HUES48 (cell line): ENCODE measurements around the gene EPN2.

Experiments used
- H3K27ac ChIP-seq: one replicate; pipeline ENCODE4 v1.7.0; 2013; ENCODE audit warnings: low read depth, low read length, inconsistent platforms
- H3K27me3 ChIP-seq: 2 replicates; pipeline ENCODE4 v1.6.1; 2013; ENCODE audit warnings: mild to moderate bottlenecking, low read length; ENCODE audit not compliant: control insufficient read depth, insufficient read depth
- H3K36me3 ChIP-seq: 2 replicates; pipeline ENCODE4 v1.6.1; 2013; ENCODE audit warnings: low read length; ENCODE audit not compliant: control insufficient read depth, insufficient read depth
- H3K4me1 ChIP-seq: 2 replicates; pipeline ENCODE4 v1.6.1; 2013; ENCODE audit warnings: mild to moderate bottlenecking, low read length; ENCODE audit not compliant: control insufficient read depth, insufficient read depth
- H3K4me3 ChIP-seq: 2 replicates; pipeline ENCODE4 v1.5.1; 2013; ENCODE audit warnings: mild to moderate bottlenecking, low read depth, low read length
- H3K9ac ChIP-seq: 2 replicates; pipeline ENCODE4 v1.6.1; 2013; ENCODE audit warnings: mild to moderate bottlenecking, low read depth, low read length, moderate library complexity
- H3K9me3 ChIP-seq: 2 replicates; pipeline ENCODE4 v1.6.1; 2013; ENCODE audit warnings: low read length; ENCODE audit not compliant: control insufficient read depth, insufficient read depth

EPN2 gene

DNA sequence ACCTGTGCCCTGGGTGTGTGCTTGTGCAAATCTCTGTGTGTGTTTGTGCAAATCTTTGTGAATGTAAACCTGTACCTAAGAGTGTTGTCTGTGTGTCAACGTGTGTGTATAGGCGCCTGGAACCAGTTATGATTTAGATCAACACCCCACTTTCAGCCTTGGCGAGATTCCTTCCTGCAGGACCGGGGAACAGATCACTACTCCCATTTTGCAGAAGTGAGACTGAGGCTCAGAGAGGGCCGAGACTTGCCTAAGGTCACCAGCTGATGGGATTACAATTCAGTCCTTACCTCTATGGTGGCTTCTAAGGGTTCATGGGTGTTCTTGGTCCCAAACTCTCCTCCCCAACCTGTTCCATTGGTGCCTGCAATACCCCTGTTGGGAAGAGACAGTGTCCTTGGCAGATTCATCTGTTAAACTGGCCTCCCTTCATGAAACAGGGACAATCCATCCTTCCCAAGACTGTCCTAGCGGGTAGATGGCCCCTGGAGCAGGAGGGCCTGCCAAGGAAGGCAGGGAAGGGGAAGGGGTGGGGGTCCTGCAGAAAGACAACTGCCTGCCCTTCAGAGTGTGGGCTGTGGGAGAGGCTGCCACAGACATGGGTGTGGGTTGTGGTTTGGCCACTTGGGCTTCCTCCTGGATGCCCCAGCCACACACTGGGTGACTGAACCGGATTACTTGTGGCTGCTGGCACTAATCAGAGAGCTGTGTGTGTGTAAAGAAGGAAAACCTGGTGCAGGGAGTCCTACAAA lies 134.3 kb downstream of the EPN2 start:
- H3K9ac ChIP-seq: no peak overlapping the region
- no peaks in the 10 kb centered on the region for H3K27me3 ChIP-seq
- no peak overlapping the region for H3K4me3 ChIP-seq

DNA sequence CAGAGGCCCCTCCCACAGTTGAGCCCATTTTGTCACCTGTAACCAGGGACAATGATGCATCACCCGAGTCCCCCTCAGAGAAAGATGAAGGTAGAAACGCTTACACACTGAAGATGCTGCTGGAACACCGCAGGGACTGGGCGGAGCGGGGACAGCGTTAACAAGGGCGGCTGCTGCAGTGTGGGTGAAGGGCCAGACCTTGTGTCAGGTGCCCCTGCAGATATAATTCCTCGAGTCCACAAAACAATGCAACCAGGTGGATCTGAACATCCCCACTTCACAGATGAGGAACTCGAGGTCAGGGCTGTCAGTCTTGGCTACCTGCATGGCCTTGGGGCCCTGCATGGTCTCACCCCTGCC lies 134.8 kb downstream of the EPN2 start:
- no peaks in the 10 kb centered on the region for H3K27me3 ChIP-seq
- peaks cover 2% of the 10 kb centered on the region; the same call in 1 of the 2 replicates for H3K4me1 ChIP-seq
- H3K27ac ChIP-seq: no peak overlapping the region
- H3K9ac ChIP-seq: no peak overlapping the region
- H3K4me3 ChIP-seq: no peak overlapping the region
- H3K9me3 ChIP-seq: no peaks in the 10 kb centered on the region
- H3K36me3 ChIP-seq: no peaks in the 10 kb centered on the region

More for the DNA sequence above, 134.3 kb downstream of the EPN2 start:
- Histone ChIP-seq H3K9me3 (no peaks in the 10 kb centered on the region), H3K27ac (no peak overlapping the region), H3K4me1 (no peaks in the 10 kb centered on the region), H3K36me3 (no peaks in the 10 kb centered on the region)

DNA sequence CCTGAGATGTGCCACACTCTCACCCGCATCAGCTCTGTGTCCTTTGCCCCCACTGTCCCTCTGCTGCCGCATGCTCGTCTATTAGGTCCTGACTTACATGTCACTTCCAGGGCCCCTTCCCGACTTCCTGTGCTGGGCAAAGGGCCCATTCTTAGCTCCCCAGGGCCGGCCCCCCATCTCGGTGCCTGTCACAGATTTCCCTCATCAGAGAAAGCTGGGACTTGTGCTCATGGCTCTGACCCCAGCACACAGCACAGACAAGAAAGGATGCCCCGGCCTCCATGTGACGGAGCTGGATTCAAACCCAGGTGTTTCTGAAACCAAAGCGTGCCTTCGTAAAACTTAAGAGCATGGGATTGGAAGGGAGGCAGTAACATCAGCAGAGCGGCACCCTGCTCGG lies 135.3 kb downstream of the EPN2 start:
- Histone ChIP-seq H3K36me3 (no peaks in the 10 kb centered on the region), H3K4me3 (no peak overlapping the region), H3K27me3 (no peaks in the 10 kb centered on the region), H3K27ac (no peak overlapping the region), H3K4me1 (peaks cover 3% of the 10 kb centered on the region; the same call in 1 of the 2 replicates), H3K9me3 (no peaks in the 10 kb centered on the region), H3K9ac (no peak overlapping the region)

DNA sequence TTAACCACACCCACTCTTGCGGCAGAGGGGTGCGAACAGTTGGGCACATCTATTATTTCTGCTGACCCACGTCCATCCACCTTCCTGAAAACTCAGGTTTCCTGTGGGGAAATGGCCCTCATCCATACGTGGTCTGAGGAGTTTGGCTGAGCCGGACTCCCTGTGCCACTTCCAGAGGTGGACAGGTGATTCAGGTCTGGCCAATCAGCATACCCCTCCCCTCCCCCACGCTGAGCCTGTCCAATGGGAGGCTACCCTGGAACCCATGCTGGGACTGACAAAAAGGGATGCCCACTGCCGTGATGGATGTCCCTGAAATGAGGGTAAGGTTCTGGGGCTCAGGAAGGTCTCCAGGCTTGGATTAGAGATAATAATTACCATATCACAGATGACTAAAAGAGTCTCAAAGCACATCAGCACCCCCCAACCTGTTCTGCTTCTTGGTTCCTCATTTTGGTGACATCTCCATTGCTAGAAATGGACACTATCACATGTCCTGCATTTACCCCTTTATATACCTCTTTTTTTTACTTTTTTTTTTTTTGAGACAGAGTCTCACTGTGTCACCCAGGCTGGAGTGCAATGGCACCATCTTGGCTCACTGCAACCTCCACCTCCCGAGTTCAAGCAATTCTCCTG lies 135.8 kb downstream of the EPN2 start:
- Histone ChIP-seq H3K9ac (no peak overlapping the region), H3K4me3 (no peak overlapping the region), H3K36me3 (no peaks in the 10 kb centered on the region), H3K9me3 (no peaks in the 10 kb centered on the region), H3K27ac (no peak overlapping the region), H3K4me1 (peaks cover 3% of the 10 kb centered on the region; the same call in 1 of the 2 replicates), H3K27me3 (no peaks in the 10 kb centered on the region)

DNA sequence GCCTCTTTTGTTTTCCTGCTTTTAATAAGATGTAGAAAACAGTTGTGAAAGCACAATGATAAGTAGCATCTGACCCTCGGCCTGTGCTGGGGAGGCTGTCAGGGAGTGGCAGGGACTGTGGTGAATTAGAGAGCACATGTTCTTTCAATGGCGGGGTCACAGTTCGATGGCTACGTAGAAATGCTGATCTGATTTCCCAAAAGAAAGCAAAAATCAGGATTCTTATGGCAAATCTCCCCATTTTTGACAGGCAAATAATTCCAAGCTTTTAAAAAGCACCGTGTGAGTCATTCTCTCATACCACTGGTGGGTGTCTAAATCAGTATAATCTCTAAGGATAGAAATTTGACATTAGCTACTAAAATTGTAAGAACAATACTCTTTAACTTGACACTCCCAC lies 137.0 kb downstream of the EPN2 start:
- Histone ChIP-seq H3K36me3 (no peaks in the 10 kb centered on the region), H3K4me3 (no peak overlapping the region), H3K9me3 (no peaks in the 10 kb centered on the region), H3K4me1 (peaks cover 3% of the 10 kb centered on the region; the same call in 1 of the 2 replicates), H3K27ac (no peak overlapping the region), H3K9ac (no peak overlapping the region), H3K27me3 (no peaks in the 10 kb centered on the region)

DNA sequence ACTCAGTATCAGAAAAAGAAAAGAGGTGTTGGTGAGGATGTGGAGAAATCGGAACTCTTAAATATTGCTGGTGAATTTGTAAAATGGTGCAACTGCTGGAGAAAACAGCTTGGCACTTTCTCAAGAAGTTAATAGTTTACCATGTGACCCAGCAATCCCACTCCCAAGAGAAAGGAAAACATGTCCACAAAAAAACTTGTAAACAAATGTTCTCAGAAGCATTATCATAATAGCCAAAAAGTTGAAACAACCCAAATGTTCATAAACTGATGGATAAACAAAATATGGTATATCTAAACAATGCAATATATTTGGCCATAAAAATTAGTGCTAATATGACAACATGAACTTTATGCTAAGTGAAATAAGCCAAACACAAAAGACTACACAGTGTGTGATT lies 138.6 kb downstream of the EPN2 start:
- Histone ChIP-seq H3K36me3 (peaks cover 15% of the 10 kb centered on the region), H3K9me3 (no peaks in the 10 kb centered on the region), H3K4me3 (no peak overlapping the region), H3K4me1 (peaks cover 3% of the 10 kb centered on the region; the same call in 1 of the 2 replicates), H3K27me3 (no peaks in the 10 kb centered on the region), H3K27ac (no peak overlapping the region), H3K9ac (no peak overlapping the region)

DNA sequence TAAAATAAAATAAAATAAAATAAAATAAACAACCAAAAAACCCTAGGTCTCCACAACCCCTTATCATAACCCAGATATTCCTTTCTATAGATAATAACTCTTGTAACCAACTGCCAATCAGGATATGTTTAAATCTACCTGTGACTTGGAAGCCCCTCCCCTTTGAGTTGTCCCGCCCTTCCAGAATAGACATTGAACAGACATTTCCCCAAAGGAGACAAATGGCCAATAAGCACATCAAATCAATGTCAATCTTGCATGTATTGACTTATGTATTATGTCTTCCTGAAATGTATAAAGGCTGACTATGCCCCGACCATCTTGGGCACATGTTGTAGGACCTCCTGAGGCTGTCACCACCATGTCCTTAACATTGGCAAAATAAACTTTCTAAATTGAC lies 139.6 kb downstream of the EPN2 start:
- no peaks in the 10 kb centered on the region for H3K27me3 ChIP-seq
- H3K9me3 ChIP-seq: no peaks in the 10 kb centered on the region
- H3K4me3 ChIP-seq: peak overlapping the region; percentile 78
- H3K27ac ChIP-seq: peak overlapping the region; percentile 97
- H3K4me1 ChIP-seq: peaks cover 3% of the 10 kb centered on the region; the same call in 1 of the 2 replicates
- no peak overlapping the region for H3K9ac ChIP-seq
- H3K36me3 ChIP-seq: peaks cover 26% of the 10 kb centered on the region

DNA sequence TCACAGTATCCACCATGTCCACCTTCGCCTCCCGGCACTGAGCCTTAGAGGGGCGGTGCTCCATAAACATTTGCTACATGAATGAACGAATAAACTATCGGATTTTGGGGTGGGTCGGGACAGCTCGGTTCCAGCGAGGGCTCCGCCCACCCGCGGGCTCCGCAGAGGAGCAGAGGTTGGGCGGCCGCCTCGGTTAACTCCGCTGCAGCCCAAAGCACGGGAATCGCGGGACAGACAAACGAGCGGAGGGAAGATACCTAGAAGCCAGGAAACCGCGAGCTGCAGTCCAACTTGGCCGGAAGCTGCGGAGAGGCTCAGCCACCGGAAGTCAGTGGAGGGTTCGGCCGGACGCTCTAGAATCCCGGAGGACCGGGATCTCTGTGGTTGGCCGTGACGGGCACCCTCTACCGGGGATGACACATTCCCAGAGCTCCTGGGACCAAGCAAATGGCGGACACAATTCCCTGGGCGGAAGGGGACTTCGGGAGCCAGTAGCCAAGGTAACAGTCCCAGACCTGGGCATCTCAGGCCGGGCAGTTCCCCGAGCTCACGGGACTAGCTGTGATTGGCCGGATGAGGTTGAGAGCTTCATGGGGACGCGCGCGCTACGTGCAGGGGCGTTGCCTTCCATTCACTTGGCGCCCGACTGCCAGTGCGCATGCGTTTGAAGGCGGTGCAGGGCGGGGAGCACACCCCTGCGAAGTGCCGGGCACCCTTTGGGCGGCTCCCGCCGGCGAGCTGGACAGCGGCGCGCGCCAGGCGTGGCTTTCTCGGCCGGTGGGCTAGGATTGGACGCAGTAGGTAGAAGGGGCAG lies 140.6 kb downstream of the EPN2 start:
- peaks cover 34% of the 10 kb centered on the region for H3K36me3 ChIP-seq
- no peaks in the 10 kb centered on the region for H3K27me3 ChIP-seq
- peaks cover 3% of the 10 kb centered on the region; the same call in 1 of the 2 replicates for H3K4me1 ChIP-seq
- H3K9ac ChIP-seq: peak overlapping the region; percentile 66
- peak overlapping the region; percentile 97 for H3K27ac ChIP-seq
- peak overlapping the region; percentile 78 for H3K4me3 ChIP-seq
- no peaks in the 10 kb centered on the region for H3K9me3 ChIP-seq

DNA sequence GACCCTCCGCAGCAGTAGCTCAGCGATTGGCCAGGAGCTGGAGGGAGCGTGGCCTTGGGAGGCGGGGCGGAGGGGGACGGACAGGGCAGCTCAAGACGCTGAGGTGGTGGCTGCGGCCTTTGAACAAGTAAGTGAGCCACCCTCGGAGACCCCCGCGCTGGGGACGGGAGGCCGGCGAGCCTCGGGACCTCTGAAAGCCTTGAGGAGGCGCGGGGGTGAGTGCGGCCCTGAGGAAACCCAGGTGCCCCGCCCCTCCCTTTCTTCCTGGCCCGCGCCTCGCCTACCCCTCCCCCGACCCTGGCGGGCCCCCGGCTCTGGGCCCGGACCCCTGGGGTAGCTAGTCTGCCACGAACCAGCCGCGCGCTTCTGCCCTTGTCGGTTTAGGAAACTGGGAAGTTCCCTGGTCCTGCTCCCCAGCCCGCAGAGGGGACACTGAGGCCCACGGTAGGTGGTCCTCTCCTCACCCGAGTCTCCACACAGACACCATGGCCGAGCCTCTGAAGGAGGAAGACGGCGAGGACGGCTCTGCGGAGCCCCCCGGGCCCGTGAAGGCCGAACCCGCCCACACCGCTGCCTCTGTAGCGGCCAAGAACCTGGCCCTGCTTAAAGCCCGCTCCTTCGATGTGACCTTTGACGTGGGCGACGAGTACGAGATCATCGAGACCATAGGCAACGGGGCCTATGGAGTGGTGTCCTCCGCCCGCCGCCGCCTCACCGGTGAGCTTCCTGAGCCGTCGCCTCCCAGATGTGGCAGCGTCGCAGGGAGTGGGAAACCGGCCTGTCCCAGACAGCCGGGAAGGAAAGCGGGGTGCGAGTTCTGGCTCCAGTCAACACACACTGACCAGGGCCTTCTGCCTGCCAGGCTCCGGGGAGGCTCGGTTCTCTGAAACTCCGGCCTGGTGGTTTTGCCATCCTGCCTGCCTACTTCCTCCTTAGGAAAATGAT lies 141.5 kb downstream of the EPN2 start, which contains the start of gene MAPK7:
Gene MAPK7, plus strand, starts transcription at position 83 of the 945 bp plus-strand sequence. Its CDS starts 403 bp downstream, at position 486.
- peak within 1 kb of the TSS; percentile 68 for H3K9ac ChIP-seq
- H3K27me3 ChIP-seq: no peaks in the 10 kb centered on the region
- H3K4me1 ChIP-seq: peaks cover 3% of the 10 kb centered on the region; the same call in 1 of the 2 replicates
- H3K4me3 ChIP-seq: peak within 1 kb of the TSS; percentile 78
- peak within 1 kb of the TSS; percentile 97 for H3K27ac ChIP-seq
- peaks cover 43% of the 10 kb centered on the region for H3K36me3 ChIP-seq
- no peaks in the 10 kb centered on the region for H3K9me3 ChIP-seq
